GM12878 (cell line): ENCODE measurements around the gene CORO2B. TPM values are rescaled to one million over a fixed set of nuclear protein-coding genes. Genes with fewer than 3 reads are reported as not detected.

ENCODE experiments used
- ATAC-seq: fragments of 200-7000 bp; cut with Tn5 transposase; 3 replicates; pipeline ENCODE4 v1.9.1; 2020; ENCODE audit warnings: mild to moderate bottlenecking, moderate library complexity
- BruUV-seq: library from RNA; stranded (reverse); fragments of 400-500 nt; replicated peaks from 2 replicates; lab custom pipeline; 2021; lab: Mats Ljungman, UMichigan
- CTCF ChIA-PET: fragments of 300-600 bp; sonication (Branson Sonifier 250); formaldehyde crosslinking; extraction: SDS; loops from one replicate; lab custom pipeline; 2021; ENCODE audit warnings: inconsistent platforms; lab: Yijun Ruan, JAX
- POLR2A ChIA-PET: fragments of 350-600 bp; formaldehyde crosslinking; extraction: SDS; loops from one replicate; lab custom pipeline; 2021; ENCODE audit warnings: inconsistent platforms; lab: Charles Lee
- RAD21 ChIA-PET: fragments of 300-600 bp; sonication (Branson Sonifier 250); formaldehyde crosslinking; loops from one replicate; lab custom pipeline; 2023; ENCODE audit warnings: antibody characterized with exemption; ENCODE audit not compliant: unreplicated experiment; lab: Charles Lee
- SMC1A ChIA-PET: fragments of 300-600 bp; sonication (Branson Sonifier 250); formaldehyde crosslinking; loops from one replicate; lab custom pipeline; 2023; ENCODE audit not compliant: unreplicated experiment, uncharacterized antibody; lab: Charles Lee
- DNase-seq: peaks from one replicate; pipeline ENCODE4 v3.0.0-alpha.2; 2011; ENCODE audit warnings: low read depth, low spot score
- FAIRE-seq: peaks from 3 replicates; lab custom pipeline; 2011; peaks lifted over from hg19 to GRCh38; lab: Jason Lieb, UNC
- H2AFZ ChIP-seq: 2 replicates; pipeline ENCODE4 v1.6.0; 2011; ENCODE audit warnings: low read depth, low read length, control low read depth; ENCODE audit not compliant: control insufficient read depth
- H3K27ac ChIP-seq: 2 replicates; pipeline ENCODE4 v1.5.1; 2011; ENCODE audit warnings: control low read depth; ENCODE audit not compliant: control insufficient read depth, insufficient read depth
- H3K27me3 ChIP-seq, 2 experiments: replicated peaks in 1 of 2; 2 replicates each; pipeline versions ENCODE4 v1.6.0 to v1.6.1; 2011; ENCODE audit warnings: low read length in 1 of 2; ENCODE audit not compliant: control insufficient read depth in 2 of 2, insufficient read depth in 2 of 2
- H3K36me3 ChIP-seq, 2 experiments: 2 replicates each; pipeline ENCODE4 v1.5.1; 2011; ENCODE audit warnings: low read length in 1 of 2; ENCODE audit not compliant: control insufficient read depth in 2 of 2, insufficient read depth in 2 of 2
- H3K4me1 ChIP-seq: 2 replicates; pipeline ENCODE4 v1.6.1; 2011; ENCODE audit warnings: mild to moderate bottlenecking, low read length, moderate library complexity, mixed read lengths; ENCODE audit not compliant: control insufficient read depth, insufficient read depth
- H3K4me2 ChIP-seq: 2 replicates; pipeline ENCODE4 v1.6.0; 2011; ENCODE audit warnings: control low read depth; ENCODE audit not compliant: control insufficient read depth, insufficient read depth
- H3K4me3 ChIP-seq: fragments of 200-600 bp; sonication (generic); 2 replicates; pipeline ENCODE4 v1.5.1; 2016
- H3K79me2 ChIP-seq: 2 replicates; pipeline ENCODE4 v1.6.0; 2011; ENCODE audit warnings: low read length; ENCODE audit not compliant: control insufficient read depth, insufficient read depth
- H3K9ac ChIP-seq: 2 replicates; pipeline ENCODE4 v1.8.0; 2011; ENCODE audit warnings: low read length, control low read depth, mixed read lengths; ENCODE audit not compliant: control insufficient read depth, insufficient read depth
- H3K9me3 ChIP-seq: replicated peaks from 3 replicates; pipeline ENCODE4 v1.5.1; 2011; ENCODE audit warnings: mild to moderate bottlenecking, low read length; ENCODE audit not compliant: control insufficient read depth, insufficient read depth
- H4K20me1 ChIP-seq: 2 replicates; pipeline ENCODE4 v1.6.0; 2011; ENCODE audit not compliant: control insufficient read depth, insufficient read depth
- BACH1 ChIP-seq: fragments of 450-650 bp; IDR thresholded peaks from 2 replicates; pipeline ENCODE4 v1.6.1; 2017; ENCODE audit warnings: mild to moderate bottlenecking, borderline replicate concordance
- BCL11A ChIP-seq: IDR thresholded peaks from 2 replicates; pipeline ENCODE4 v1.6.1; 2011; ENCODE audit warnings: low read depth, low read length
- CBX5 ChIP-seq: sonication (generic); IDR thresholded peaks from 2 replicates; pipeline ENCODE4 v1.6.1; 2016; ENCODE audit warnings: low read depth, moderate library complexity, mild to moderate bottlenecking, inconsistent platforms
- CREB1 ChIP-seq: IDR thresholded peaks from 2 replicates; pipeline ENCODE4 v1.6.1; 2012; ENCODE audit warnings: low read depth, mild to moderate bottlenecking, inconsistent platforms
- EGR1 ChIP-seq, 2 experiments: IDR thresholded peaks; 1 replicate in 1 of 2; 2 replicates in 1 of 2; pipeline ENCODE4 v1.6.1; 2011 to 2012; ENCODE audit warnings: low read depth in 2 of 2, low read length in 2 of 2, borderline replicate concordance in 1 of 2, mild to moderate bottlenecking in 1 of 2, moderate library complexity in 1 of 2
- ESRRA ChIP-seq: IDR thresholded peaks from 2 replicates; pipeline ENCODE4 v1.6.1; 2012; ENCODE audit warnings: mild to moderate bottlenecking, low read length, improper control_type of control experiment
- FOXK2 ChIP-seq: fragments of 450-650 bp; IDR thresholded peaks from 2 replicates; pipeline ENCODE4 v1.6.1; 2017; ENCODE audit warnings: mild to moderate bottlenecking, moderate library complexity
- IKZF2 ChIP-seq, 2 experiments: fragments of 450-650 bp; IDR thresholded peaks; 2 replicates each; pipeline ENCODE4 v1.6.1; 2017; ENCODE audit warnings: mild to moderate bottlenecking in 2 of 2, moderate library complexity in 2 of 2
- KAT2A ChIP-seq: conservative IDR thresholded peaks from 2 replicates; pipeline ENCODE4 v1.6.1; 2011; ENCODE audit warnings: low read depth, low read length; ENCODE audit not compliant: control insufficient read depth
- KDM1A ChIP-seq: fragments of 200-600 bp; sonication (generic); IDR thresholded peaks from 2 replicates; pipeline ENCODE4 v1.6.1; 2016; ENCODE audit warnings: borderline replicate concordance
- MYC ChIP-seq: IDR thresholded peaks from 2 replicates; pipeline ENCODE4 v1.6.1; 2011; ENCODE audit warnings: mild to moderate bottlenecking, low read length, moderate library complexity, inconsistent platforms; ENCODE audit not compliant: insufficient read depth, insufficient replicate concordance, insufficient read length, severe bottlenecking
- POU2F2 ChIP-seq: IDR thresholded peaks from 3 replicates; pipeline ENCODE4 v1.6.1; 2011; ENCODE audit warnings: low read depth, mild to moderate bottlenecking, low read length, borderline replicate concordance
- RBBP5 ChIP-seq: fragments of 200-600 bp; sonication (generic); conservative IDR thresholded peaks from 2 replicates; pipeline ENCODE4 v1.6.1; 2016
- RUNX3 ChIP-seq: IDR thresholded peaks from 2 replicates; pipeline ENCODE4 v1.6.1; 2012; ENCODE audit warnings: low read length, inconsistent platforms
- ZNF207 ChIP-seq: fragments of 450-650 bp; IDR thresholded peaks from 2 replicates; pipeline ENCODE4 v1.6.1; 2014; ENCODE audit warnings: antibody characterized with exemption, mild to moderate bottlenecking, borderline replicate concordance
- WGBS: methylation state at CpG from one replicate; pipeline ENCODE4 v1.1.6; 2016; ENCODE audit warnings: low lambda C conversion rate; ENCODE audit not compliant: insufficient replicate concordance, insufficient coverage; ENCODE audit errors: missing lambda C conversion rate; 5-methylcytosine and 5-hydroxymethylcytosine counted together
- in situ Hi-C: fragments of 300-500 bp; cut with MboI; formaldehyde crosslinking; loops from 9 replicates; pipeline ENCODE4 v1.14.3; 2018; ENCODE audit warnings: mixed read lengths
- intact Hi-C: fragments of 100-400 bp; cut with micrococcal nuclease; formaldehyde crosslinking; loops from one replicate; pipeline ENCODE4 v1.14.2; 2022; ENCODE audit not compliant: unreplicated experiment
- polyA plus RNA-seq, 11 experiments: library from polyadenylated mRNA; depleted of rRNA in 4 of 11; unstranded in 6 of 11; stranded (reverse) in 5 of 11; fragments of >200 nt; fragmentation: Nextera tagmentation in 4 of 11; fragmentation: Illumina TruSeq in 1 of 11; extraction: Ambion mirVana in 4 of 11; extraction: Trizol in 1 of 11; gene quantifications; 1 replicate in 1 of 11; 2 replicates in 10 of 11; pipeline versions ENCODE4 v1.2.1 to v1.2.3, GENCODE V29; 2011 to 2016; ENCODE audit warnings: inconsistent platforms in 2 of 11, missing spikeins in 2 of 11, low read depth in 1 of 11
- total RNA-seq, 4 experiments: library from RNA; depleted of rRNA in 3 of 4; stranded (reverse); fragments of >200 nt in 3 of 4; fragmentation: Illumina TruSeq in 1 of 4; extraction: Trizol in 1 of 4; gene quantifications; 2 replicates each; pipeline versions ENCODE4 v1.2.1 to v1.2.3, GENCODE V29; 2013 to 2021
- TF ChIP-seq, protein P1 (sequence below): fragments of 450-650 bp; formaldehyde crosslinking; IDR thresholded peaks from 2 replicates; pipeline ENCODE4 v1.4.0; 2022; ENCODE audit warnings: mild to moderate bottlenecking, moderate library complexity
- TF ChIP-seq, protein P2 (sequence below): fragments of 450-650 bp; formaldehyde crosslinking; IDR thresholded peaks from 2 replicates; pipeline ENCODE4 v1.5.0; 2022; ENCODE audit warnings: mild to moderate bottlenecking, missing genetic modification characterization

CORO2B gene
- total and polyA plus RNA-seq, 10 of the 15 experiments (the other 5 are each of a cell fraction or from before 2014, with no cell fraction given), result 0.05 to 0.73 (median 0.13) TPM; not detected in 4

DNA sequence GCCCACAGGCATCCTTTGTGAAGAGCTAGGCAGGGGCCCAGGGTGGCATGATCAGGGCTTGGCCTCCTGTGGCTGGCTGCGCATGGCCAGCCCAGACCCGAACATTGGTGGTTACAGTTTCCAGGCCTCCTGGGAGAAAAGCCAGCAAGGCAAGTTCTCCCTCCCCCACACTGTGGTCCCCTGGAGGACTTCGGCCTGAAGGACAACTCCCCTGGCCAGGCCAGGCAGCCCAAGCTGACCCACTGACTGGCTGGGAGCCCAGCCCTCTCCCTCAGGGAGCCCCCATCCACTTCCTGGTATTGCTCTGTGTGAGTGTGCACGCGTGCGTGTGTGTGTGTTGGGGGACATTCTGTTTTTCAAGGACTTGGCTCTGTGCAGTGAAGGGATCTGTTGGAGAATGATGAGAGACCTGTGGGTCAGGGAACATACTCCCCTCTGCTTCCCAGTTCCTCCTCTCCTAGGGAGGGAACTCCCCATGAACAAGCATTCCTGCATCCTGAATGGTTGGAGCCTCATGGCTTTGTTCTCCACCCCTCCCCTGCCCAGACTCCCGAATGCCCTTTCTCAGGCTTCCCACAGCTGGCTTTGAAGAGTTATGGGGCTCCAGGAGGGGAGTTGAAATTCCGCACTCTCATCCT, 29.5 kb downstream of the CORO2B start (continued):
- TF ChIP-seq EGR1 (IDR thresholded peaks at IDR 0.05; ENCODE audit: borderline replicate concordance in 1 of 2, low read depth in 2 of 2, low read length in 2 of 2), result no peak
- TF ChIP-seq KAT2A, result no peak
- TF ChIP-seq, protein P1, sequence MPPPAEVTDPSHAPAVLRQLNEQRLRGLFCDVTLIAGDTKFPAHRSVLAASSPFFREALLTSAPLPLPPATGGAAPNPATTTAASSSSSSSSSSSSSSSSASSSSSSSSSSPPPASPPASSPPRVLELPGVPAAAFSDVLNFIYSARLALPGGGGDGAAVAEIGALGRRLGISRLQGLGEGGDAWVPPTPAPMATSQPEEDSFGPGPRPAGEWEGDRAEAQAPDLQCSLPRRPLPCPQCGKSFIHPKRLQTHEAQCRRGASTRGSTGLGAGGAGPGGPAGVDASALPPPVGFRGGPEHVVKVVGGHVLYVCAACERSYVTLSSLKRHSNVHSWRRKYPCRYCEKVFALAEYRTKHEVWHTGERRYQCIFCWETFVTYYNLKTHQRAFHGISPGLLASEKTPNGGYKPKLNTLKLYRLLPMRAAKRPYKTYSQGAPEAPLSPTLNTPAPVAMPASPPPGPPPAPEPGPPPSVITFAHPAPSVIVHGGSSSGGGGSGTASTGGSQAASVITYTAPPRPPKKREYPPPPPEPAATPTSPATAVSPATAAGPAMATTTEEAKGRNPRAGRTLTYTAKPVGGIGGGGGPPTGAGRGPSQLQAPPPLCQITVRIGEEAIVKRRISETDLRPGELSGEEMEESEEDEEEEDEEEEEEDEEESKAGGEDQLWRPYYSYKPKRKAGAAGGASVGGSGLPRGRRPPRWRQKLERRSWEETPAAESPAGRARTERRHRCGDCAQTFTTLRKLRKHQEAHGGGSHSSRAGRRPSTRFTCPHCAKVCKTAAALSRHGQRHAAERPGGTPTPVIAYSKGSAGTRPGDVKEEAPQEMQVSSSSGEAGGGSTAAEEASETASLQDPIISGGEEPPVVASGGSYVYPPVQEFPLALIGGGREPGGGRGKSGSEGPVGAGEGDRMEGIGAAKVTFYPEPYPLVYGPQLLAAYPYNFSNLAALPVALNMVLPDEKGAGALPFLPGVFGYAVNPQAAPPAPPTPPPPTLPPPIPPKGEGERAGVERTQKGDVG (CRISPR knock-in tag), result no peak
- no peak for TF ChIP-seq FOXK2
- TF ChIP-seq RBBP5, result no peak
- TF ChIP-seq ZNF207, result no peak
- TF ChIP-seq KDM1A, result no peak
- TF ChIP-seq CBX5, result no peak
- no peak for TF ChIP-seq MYC
- no peak for TF ChIP-seq BCL11A

DNA sequence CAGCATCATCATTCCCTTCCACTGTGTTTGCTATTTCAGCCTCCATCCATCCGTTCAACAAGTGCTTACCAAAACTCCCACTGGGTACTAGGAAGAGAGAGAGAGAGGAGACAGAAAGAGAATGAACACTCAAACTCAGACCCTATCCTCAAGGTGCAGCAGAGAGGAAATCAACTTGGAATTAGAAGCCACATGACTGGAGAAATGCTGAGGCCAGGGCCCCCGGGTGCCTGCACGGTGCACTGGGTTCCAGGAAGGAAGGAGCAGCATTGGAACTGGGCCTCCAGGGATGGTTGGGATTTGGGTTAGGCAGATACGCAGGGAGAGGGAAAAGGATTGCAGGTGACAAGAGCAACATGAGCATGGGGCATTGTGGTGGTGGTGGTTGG, 30.0 kb downstream of the CORO2B start:
- ChIA-PET POLR2A (no interaction called here), RAD21 (no interaction called here), CTCF (no interaction called here), SMC1A (no interaction called here)
- Histone ChIP-seq H3K36me3 (no peaks in the 10 kb centered on the region), H3K27me3 (no peaks in the 10 kb centered on the region), H3K4me3 (no peak overlapping the region), H3K79me2 (no peaks in the 10 kb centered on the region), H4K20me1 (no peaks in the 10 kb centered on the region), H3K9me3 (no peaks in the 10 kb centered on the region), H2AFZ (no peak overlapping the region), H3K4me2 (no peak overlapping the region), H3K4me1 (no peaks in the 10 kb centered on the region), H3K9ac (no peak overlapping the region), H3K27ac (no peak overlapping the region)
- intact Hi-C loops (no loop called here), in situ Hi-C loops (no loop called here)
- DNase-seq (no peak), FAIRE-seq (no peak), ATAC-seq (no peak)
- no TSS peak for BruUV-seq
- 33% methylated on average over 4 of the region's 4 CpGs for WGBS
- TF ChIP-seq IKZF2 (IDR thresholded peaks at IDR 0.05), result no peak
- no peak for TF ChIP-seq ESRRA
- no peak for TF ChIP-seq CREB1
- no peak for TF ChIP-seq RUNX3
- TF ChIP-seq, protein P2, sequence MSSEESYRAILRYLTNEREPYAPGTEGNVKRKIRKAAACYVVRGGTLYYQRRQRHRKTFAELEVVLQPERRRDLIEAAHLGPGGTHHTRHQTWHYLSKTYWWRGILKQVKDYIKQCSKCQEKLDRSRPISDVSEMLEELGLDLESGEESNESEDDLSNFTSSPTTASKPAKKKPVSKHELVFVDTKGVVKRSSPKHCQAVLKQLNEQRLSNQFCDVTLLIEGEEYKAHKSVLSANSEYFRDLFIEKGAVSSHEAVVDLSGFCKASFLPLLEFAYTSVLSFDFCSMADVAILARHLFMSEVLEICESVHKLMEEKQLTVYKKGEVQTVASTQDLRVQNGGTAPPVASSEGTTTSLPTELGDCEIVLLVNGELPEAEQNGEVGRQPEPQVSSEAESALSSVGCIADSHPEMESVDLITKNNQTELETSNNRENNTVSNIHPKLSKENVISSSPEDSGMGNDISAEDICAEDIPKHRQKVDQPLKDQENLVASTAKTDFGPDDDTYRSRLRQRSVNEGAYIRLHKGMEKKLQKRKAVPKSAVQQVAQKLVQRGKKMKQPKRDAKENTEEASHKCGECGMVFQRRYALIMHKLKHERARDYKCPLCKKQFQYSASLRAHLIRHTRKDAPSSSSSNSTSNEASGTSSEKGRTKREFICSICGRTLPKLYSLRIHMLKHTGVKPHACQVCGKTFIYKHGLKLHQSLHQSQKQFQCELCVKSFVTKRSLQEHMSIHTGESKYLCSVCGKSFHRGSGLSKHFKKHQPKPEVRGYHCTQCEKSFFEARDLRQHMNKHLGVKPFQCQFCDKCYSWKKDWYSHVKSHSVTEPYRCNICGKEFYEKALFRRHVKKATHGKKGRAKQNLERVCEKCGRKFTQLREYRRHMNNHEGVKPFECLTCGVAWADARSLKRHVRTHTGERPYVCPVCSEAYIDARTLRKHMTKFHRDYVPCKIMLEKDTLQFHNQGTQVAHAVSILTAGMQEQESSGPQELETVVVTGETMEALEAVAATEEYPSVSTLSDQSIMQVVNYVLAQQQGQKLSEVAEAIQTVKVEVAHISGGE (CRISPR knock-in tag), result no peak
- no peak for TF ChIP-seq POU2F2
- no peak for TF ChIP-seq BACH1
